Gastroesophageal sphincter (tissue), 4 donors: ENCODE results near the gene LARGE1. TPM values are rescaled to one million over a fixed set of nuclear protein-coding genes. Genes with fewer than 3 reads are reported as not detected.

Experiments
- ATAC-seq: fragments of 150-250 bp; one replicate; pipeline ENCODE4 v1.9.1; 2016; ENCODE audit warnings: mild to moderate bottlenecking, moderate library complexity
- H3K27ac ChIP-seq, 4 donors: fragments of 200-600 bp; sonication (generic) in 3 of 4; 1 replicate in 3 of 4; 2 replicates in 1 of 4; pipeline ENCODE4 v1.5.1; 2016 to 2019
- H3K27me3 ChIP-seq: fragments of 200-600 bp; sonication (generic); one replicate; pipeline ENCODE4 v1.5.1; 2019
- H3K36me3 ChIP-seq, 2 donors: fragments of 200-600 bp; sonication (generic); one replicate each; pipeline ENCODE4 v1.5.1; 2019; ENCODE audit warnings: control low read depth in 1 of 2
- H3K4me1 ChIP-seq, 3 donors: fragments of 200-600 bp; sonication (generic); 1 replicate in 2 of 3; 2 replicates in 1 of 3; pipeline ENCODE4 v1.5.1; 2016 to 2019; ENCODE audit warnings: control low read depth in 2 of 3
- H3K4me3 ChIP-seq, 2 donors: fragments of 200-600 bp; sonication (generic); one replicate each; pipeline ENCODE4 v1.5.1; 2019; ENCODE audit warnings: mild to moderate bottlenecking in 1 of 2, moderate library complexity in 1 of 2
- H3K9me3 ChIP-seq, 3 donors: fragments of 200-600 bp; sonication (generic); one replicate each; pipeline ENCODE4 v1.5.1; 2017 to 2019; ENCODE audit warnings: control low read depth in 2 of 3
- CTCF ChIP-seq, 4 experiments: fragments of 200-600 bp in 2 of 4; fragments of 450-650 bp in 2 of 4; sonication (generic) in 1 of 4; IDR thresholded peaks; one replicate each; pipeline ENCODE4 v1.5.1; 2017 to 2019; ENCODE audit warnings: antibody characterized with exemption in 4 of 4, mild to moderate bottlenecking in 2 of 4, moderate library complexity in 2 of 4
- EP300 ChIP-seq: sonication (generic); formaldehyde crosslinking; IDR thresholded peaks from one replicate; pipeline ENCODE4 v1.6.1; 2017; ENCODE audit warnings: antibody characterized with exemption, mild to moderate bottlenecking
- POLR2A ChIP-seq, 2 donors: fragments of 450-650 bp; IDR thresholded peaks; one replicate each; pipeline ENCODE4 v1.6.1; 2017; ENCODE audit warnings: antibody characterized with exemption in 2 of 2, mild to moderate bottlenecking in 2 of 2, moderate library complexity in 1 of 2
- POLR2AphosphoS5 ChIP-seq: sonication (generic); formaldehyde crosslinking; IDR thresholded peaks from one replicate; pipeline ENCODE4 v1.6.1; 2017; ENCODE audit warnings: antibody characterized with exemption
- WGBS, 2 donors: methylation state at CpG; one replicate each; pipeline ENCODE4 v1.1.5; 2018; ENCODE audit warnings: low coverage in 1 of 2; 5-methylcytosine and 5-hydroxymethylcytosine counted together
- total RNA-seq, 4 donors: library from RNA; depleted of rRNA; stranded (reverse); fragments of >200 nt; gene quantifications; one replicate each; pipeline ENCODE4 v1.1.0, GENCODE V29; 2016

Gene LARGE1
- total RNA-seq, 4 donors from 2014 or later: 23.0 to 67.8 (median 48.0) TPM

GRCh38 chr22:33772745-33773144, 147.5 kb downstream of the LARGE1 start:
- Histone ChIP-seq H3K36me3 (no peaks in the 10 kb centered on the region), H3K4me3 (no peak overlapping the region), H3K27me3 (no peaks in the 10 kb centered on the region), H3K4me1 (peaks cover 0 to 4% (median 0%) of the 10 kb centered on the region in 3 donors), H3K9me3 (peaks cover 0 to 2% (median 0%) of the 10 kb centered on the region in 3 donors), H3K27ac (no peak overlapping the region)
- no peak for ATAC-seq
- WGBS, 2 donors: 76 to 88% methylated on average over 6 of the region's 6 CpGs
- TF ChIP-seq POLR2AphosphoS5 (no peak), EP300 (no peak), POLR2A (IDR thresholded peaks at IDR 0.05) (no peak), CTCF (IDR thresholded peaks at IDR 0.05) (no peak)

- Histone ChIP-seq H3K4me1 (no peaks in the 10 kb centered on the region), H3K27ac (no peak overlapping the region), H3K36me3 (no peaks in the 10 kb centered on the region), H3K9me3 (peaks cover 0 to 2% (median 0%) of the 10 kb centered on the region in 3 donors), H3K27me3 (no peaks in the 10 kb centered on the region), H3K4me3 (no peak overlapping the region)
- WGBS, 2 donors: 83 to 95% methylated on average over 2 to 4 of the region's 4 CpGs
- ATAC-seq: no peak
- TF ChIP-seq CTCF (IDR thresholded peaks at IDR 0.05) (no peak), EP300 (no peak), POLR2A (IDR thresholded peaks at IDR 0.05) (no peak), POLR2AphosphoS5 (no peak)
Measured at GRCh38 chr22:33771136-33771535, 149.1 kb downstream of the LARGE1 start.

- Histone ChIP-seq H3K9me3 (peaks cover 0 to 2% (median 0%) of the 10 kb centered on the region in 3 donors), H3K4me3 (no peak overlapping the region), H3K27ac (no peak overlapping the region), H3K4me1 (no peaks in the 10 kb centered on the region), H3K27me3 (no peaks in the 10 kb centered on the region), H3K36me3 (no peaks in the 10 kb centered on the region)
- WGBS, 2 donors: 85 to 94% methylated on average over 3 of the region's 3 CpGs
- ATAC-seq: no peak
- no peak for TF ChIP-seq POLR2A (IDR thresholded peaks at IDR 0.05)
- TF ChIP-seq EP300: no peak
- TF ChIP-seq CTCF (IDR thresholded peaks at IDR 0.05): no peak
- no peak for TF ChIP-seq POLR2AphosphoS5
Measured at GRCh38 chr22:33770723-33771122, 149.6 kb downstream of the LARGE1 start.

- H3K4me1 ChIP-seq: no peaks in the 10 kb centered on the region
- H3K36me3 ChIP-seq: no peaks in the 10 kb centered on the region
- H3K9me3 ChIP-seq: no peaks in the 10 kb centered on the region
- no peak overlapping the region for H3K4me3 ChIP-seq
- H3K27ac ChIP-seq: no peak overlapping the region
- 84 to 90% methylated on average over 7 of the region's 7 CpGs for WGBS, 2 donors
- H3K27me3 ChIP-seq: no peaks in the 10 kb centered on the region
- no peak for ATAC-seq
- TF ChIP-seq EP300: no peak
- no peak for TF ChIP-seq POLR2A (IDR thresholded peaks at IDR 0.05)
- TF ChIP-seq CTCF (IDR thresholded peaks at IDR 0.05): no peak
- no peak for TF ChIP-seq POLR2AphosphoS5
Measured at GRCh38 chr22:33766091-33766490, 154.2 kb downstream of the LARGE1 start.

GRCh38 chr22:33758961-33759360, 161.3 kb downstream of the LARGE1 start:
- Histone ChIP-seq H3K4me1 (no peaks in the 10 kb centered on the region), H3K9me3 (no peaks in the 10 kb centered on the region), H3K36me3 (peaks cover 0 to 11% of the 10 kb centered on the region in 2 donors), H3K27me3 (no peaks in the 10 kb centered on the region), H3K4me3 (no peak overlapping the region), H3K27ac (no peak overlapping the region)
- ATAC-seq: no peak
- no peak for TF ChIP-seq EP300
- TF ChIP-seq POLR2A (IDR thresholded peaks at IDR 0.05): no peak
- no peak for TF ChIP-seq CTCF (IDR thresholded peaks at IDR 0.05)
- no peak for TF ChIP-seq POLR2AphosphoS5
